ENCODE results near the gene CRTC3.

- TF ChIP-seq CTCF (IDR thresholded peaks at IDR 0.05) (no peak), POLR2A (IDR thresholded peaks at IDR 0.05) (no peak)
These were observed 151.3 kb downstream of the CRTC3 start for GRCh38 chr15:90681056-90681455.
